Activated CD4-positive, alpha-beta T cell treated with anti-CD3 and anti-CD28 coated beads for 48 hours (primary cell): ENCODE results near the gene RAX.
"Not testable (repeated sequence)": the region's sequence is repeated elsewhere in the genome, so short reads cannot be mapped to it uniquely, and the experiment has no call there.

Experiments used
- DNase-seq: peaks from one replicate; pipeline ENCODE4 v3.0.0-alpha.2; 2020

Gene RAX

DNA sequence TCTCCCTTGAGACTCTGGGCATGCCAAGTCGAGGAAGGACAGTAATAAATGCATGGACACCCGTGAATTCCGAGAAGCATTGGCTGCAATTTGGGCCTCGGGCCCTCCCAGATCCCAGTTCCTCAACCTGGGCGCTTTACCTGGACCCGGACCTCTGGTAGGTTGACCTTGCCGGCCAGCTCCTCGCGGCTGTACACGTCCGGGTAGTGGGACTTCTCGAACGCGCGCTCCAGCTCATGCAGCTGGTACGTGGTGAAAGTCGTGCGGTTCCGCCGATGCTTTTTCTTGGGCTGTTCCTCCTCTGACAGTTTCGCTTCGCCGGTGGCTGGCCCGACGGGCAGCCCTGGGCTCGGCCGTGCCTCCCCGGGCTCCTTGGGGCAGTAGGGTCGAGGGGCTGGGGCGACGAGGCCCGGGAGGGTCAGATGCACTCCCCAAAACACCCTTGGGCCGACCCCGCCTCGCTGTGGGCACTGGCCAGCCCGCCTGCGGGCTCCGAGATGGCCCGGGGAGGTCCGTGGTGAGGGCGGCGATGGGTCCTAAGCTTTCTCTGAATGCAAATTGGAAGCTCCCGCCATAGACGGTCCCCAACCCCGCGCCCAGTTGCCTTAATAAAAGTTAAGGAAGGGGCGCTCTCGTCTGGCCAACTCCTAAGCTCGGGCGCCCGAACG, 899 bp downstream of the RAX start:
- no peak for DNase-seq

DNA sequence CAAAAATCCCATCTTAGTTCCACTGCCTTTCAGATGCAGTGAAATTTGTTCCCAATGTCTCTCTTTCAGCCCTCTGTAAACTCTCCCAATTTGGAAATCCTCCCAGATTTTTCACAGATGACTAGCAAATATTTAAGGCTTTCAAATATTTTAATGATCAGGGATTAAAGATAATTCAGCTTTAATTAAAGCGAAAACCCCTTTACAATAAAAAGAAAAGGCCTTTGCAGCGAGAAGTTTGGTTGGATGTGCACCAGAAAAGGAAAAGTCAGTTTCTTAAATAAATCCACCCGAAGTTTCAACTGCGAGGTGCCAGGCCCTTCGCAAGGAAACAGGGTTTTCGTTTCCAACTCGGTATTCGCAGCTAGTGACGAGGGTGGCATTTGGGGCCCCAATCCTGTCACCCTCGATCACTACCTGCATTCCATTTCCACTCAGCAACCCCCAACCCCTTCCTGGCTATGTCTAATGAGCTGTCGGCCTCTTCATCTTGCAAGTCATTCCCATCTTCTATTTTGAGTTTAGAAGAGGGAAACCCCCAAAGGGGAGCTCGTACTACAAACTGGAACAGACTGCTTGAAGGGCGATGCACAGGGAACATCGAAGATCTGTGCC, 1.5 kb downstream of the RAX start:
- no peak for DNase-seq

DNA sequence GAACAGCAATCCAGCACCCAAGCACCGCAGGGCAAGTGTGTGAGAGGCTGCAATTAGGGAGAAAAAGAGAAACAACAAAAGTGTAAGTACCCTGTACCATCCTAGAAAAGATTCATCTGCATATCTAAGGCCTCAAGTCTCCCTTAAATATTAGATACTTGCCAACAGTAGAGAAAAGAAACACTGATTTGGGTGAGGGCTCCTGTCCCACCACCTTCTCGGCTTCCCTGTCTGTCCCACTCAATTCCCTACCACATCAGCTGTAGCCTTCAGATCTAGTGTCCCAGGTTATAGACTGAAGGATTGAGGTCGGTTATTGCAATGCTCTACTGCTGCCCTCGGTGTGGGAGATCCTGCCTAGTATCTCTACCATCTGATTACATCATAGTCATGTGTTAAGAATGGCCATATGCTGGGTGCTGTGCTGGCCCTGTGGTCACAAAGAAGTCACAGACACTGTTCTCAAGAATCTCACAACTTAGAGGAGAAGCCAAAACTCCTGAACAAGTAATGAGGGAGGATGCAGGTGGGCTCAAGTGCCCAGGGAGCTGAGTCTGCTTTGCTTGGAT, 2.5 kb downstream of the RAX start:
- no peak for DNase-seq

DNA sequence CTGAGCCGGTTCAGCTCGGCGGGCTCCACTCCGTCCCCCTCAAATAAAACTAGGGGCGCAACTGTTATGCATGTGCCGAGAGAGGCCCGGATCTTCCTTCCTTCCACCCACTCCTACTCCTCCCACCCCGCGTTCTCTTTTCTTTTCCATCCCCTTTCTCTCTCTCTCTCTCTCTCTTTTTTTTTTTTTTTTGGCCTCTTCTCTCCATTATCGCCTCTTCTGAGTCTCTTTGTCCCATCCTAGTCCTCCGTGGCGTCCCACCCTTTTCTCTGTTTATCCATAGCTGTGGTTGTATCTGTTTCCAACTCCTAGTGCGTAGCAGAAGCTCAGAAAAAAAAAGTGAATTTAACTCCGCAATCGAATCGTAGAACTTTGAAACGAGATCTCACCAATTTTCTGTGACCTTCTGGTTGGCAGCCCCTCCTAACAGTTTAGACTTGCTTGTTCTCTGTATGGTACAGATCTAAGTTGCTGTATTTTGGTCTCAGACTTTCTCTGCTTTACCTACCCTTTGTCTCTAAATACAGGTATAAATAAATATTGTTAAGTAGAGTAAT, 3.6 kb downstream of the RAX start:
- no peak for DNase-seq

DNA sequence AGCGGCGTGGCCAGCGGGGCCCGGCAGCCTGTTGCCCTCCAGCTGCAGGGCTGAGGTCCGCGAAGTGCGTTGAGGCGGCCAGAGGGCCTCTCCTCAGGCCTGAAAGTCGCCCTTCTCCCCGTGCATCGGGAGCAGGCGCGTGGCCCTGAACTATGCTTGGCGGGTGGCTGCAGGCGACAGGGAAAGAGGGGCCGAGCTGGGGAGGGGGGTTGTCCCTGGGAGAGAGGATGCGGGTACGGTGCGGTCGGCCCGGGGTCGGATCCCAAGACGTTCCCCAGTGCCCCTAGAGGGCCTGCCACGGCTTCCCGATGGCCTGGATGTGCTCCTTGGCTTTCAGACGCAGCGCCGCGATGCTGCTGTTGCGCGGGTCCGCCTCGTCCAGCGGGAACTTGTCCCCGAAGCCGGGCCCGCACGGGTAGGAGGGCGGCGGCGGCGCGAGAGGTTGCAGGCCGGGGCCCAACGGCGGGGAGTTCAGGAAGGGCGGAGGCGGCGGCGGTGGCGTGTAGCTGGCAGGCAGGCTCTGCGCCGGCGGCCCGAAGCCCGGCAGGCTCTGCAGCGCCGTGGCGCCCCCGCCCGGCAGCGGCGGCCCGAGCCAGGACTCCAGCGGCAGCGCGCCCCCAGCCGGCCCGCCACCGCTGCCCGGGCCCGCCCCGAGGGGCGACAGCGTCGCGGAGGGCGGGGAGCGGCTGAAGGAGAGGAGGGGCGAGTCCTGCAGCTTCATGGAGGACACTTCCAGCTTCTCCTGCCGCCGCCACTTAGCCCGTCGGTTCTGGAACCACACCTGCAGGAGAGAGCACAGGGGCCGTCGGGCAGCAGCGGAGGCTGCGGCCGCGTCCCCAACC, 4.3 kb downstream of the RAX start:
- peak; percentile 71 for DNase-seq

DNA sequence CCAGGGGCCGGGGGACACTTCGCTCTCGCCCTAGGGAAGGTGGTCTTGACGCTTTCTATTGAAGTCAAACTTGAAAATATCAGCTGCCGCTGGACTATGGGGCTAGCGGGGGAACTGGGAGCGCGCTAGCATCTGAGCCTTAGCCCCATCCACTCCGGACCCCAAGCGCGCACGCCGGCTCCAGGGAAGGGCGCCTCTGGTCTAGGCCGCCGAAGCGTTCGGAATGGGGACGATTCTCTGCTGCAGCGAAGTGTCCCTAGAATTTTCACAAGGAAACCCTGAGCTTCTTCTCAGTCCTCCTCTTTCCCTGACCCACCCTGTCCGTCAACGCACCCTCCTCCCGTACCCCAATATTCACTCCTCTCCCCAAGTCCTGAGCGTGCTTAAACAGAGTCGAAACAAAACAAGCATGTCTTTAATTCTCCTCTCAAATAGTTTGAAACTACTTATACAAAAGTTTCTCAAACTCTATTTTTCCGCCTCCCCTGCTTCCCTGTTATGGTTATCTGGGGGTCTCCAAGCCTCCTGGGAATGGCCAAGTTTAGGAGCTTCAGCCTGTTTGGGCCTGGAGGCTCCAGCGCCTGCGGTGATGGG, 5.0 kb downstream of the RAX start:
- DNase-seq = no peak

DNA sequence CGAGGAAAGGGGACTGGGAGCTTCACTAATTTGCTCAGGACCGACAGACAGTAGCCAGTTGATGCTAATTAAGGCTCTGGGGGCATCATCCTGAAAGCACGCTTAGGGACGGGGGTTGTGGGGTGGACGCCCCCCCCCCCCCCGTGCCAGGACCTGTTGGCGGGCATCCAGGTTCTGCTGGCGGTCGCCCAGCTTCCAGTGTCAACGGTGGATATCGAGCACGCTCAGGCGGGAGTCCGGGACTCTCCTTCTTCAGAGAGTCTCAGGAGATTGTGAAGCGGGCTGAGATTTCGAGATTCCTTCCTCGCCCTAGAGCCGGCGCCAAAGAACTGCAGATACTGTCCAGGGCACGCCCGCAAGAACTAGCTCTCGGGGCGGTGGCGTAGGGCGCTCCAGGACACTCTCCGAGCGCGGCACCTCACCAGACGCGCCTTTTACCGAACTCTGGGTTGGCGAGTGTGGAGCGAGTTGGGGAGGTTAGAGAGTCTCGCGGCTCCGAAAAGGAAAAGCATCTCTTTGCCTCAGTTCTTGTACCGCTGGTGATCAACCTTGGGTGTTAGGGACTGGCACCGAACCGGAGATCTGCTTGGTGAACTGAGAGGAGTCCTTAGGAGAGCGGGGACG, 5.6 kb downstream of the RAX start:
- peak; percentile 35 for DNase-seq

DNA sequence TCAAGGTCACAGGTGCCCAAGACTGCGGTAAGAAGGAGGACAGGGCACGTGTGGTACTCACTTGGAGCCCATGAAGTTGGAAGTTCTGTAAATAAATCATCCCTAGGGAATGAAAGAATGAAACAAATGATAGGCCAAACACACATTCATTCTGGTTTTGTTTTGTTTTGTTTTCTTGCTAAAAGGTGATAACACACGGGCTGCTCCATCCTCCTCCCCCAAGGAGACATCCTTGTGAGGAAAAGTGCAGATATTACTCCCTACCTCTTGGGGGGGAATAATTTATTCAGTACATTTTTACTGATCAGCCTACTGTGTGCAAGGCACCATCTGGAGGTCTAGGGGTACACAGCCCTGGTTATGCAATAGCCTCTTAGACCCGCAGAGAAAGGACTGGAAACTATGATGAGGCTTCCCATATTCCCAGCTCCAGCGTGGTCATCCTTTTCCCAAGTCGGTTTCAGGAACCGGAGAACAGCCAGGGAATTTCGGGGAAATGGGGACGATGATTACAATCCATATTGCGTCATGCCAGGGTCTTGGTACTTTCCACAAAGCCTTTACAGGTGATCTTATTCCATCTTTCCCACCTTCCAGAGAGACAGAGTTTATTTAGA, 6.3 kb downstream of the RAX start:
- no peak for DNase-seq

DNA sequence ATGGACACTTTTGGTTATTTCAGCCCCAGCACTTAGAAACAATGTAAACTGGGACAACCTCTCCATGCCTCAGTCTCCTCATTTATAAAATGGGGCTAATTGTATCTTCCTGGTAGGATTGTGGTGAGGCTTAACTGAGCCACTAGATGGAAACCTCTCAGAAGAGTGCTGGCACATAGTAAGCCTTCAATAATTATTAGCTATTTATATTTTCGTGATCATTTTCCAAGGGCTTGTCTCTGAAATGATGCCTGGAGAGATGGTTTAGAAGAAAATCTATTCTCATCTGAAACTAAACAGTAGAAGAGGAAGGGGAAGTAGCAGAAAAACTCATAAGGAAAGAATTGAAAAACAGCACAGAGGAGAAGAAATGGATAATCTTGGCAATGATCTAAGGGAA, 6.8 kb downstream of the RAX start:
- no peak for DNase-seq

DNA sequence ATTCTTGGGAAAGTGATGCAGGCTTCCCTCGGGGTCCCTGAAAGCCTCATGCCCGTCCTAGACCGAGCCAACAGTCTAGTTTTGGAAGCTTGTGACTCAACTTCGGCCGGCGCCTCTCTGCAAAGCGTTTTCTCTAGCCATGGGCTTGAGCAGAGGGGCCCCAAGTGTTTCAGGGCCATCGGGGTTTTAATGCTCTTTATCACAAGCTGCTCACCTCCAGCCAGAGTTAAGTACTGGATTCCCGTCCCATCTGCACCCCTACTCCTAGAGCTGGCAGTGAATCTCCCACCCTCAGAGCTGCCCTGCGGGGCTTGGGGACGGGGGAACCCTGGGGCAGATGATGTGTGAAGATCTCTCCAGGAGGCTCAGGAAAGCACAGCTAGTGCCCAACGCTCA, 7.3 kb downstream of the RAX start:
- no peak for DNase-seq

DNA sequence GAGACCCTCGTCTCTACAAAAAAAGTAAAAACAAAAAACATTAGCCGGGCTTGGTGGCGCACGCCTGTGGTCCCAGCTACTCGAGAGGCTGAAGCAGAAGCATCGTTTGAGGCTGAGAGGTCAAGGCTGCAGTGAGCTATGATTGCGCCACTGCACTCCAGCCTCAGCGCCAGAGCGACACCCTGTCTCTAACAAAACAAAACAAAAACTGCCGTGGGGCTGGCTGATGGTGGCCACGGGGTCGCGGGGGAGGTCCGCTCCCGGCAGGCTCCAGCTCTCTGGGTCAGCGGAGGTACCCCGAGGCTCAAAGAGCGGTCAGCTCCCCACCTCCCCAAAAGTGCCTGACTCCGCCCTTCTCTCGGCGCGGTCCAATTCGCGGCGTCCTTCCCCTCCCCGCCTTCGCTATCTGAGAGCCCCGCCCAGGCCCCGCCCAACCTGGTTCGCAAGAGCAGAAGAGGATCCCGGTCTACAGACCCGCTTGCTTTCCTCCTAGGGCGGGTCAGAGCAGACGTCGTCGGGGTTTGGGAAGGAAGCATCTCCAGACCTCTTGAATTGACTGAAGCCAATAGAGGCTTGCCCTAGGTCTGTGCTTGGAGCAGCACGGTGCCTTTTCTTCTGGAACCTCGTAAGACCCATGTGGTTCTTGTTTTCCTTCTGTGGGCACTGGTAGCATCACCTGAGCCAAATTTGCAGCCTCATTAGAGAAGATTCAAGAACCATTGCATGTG, 7.8 kb downstream of the RAX start:
- peak; percentile 68 for DNase-seq

DNA sequence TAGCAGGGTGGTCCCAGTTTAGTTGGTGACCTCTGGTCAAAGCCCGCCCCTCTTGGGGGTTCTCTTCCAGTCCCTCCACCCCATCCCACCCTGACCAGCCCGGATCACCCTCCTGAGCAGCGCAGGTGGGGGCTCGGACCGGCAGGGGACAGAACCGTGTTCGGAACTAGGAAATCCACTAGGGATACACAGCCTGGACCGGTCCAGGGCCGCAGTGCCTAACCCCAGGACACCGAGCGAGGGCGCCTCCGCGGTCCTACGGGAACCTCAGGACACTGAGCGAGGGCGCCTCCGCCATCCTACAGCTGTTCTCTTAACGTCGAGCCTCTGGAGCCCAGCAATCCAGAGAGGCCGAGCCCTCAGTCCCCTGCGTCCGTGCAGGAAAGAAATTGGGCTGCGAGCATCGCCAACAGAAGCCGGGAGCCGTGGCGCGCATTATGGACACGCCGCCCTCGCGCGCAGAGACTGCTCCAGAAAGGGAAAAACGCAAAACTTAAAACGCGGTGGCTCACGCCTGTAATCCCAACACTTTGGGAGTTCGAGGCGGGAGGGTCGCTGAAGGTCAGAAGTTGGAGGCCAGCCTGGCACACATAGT, 8.5 kb downstream of the RAX start:
- DNase-seq = no peak

DNA sequence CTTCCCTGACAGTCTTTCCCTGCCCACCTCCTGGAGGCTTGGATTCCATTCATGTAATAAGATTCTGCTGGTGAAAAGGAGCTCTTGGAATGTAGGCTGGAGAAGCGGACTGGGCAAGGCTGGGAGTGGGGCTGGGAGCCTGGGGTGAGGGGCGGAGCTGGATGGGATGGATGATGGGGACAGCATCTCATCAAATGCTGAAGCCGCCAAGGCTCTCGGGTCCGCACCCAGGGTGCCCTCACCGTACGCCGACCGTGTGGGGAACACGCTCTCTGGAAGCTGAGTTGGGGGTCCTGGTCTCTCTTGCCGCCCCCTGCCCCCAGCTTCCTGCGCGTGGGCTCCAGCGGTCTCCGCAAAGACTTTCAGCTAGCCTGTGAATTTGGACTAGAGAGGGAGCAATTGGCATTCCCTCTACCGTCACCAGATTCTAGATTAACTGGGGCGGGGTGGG, 9.1 kb downstream of the RAX start:
- no peak for DNase-seq

DNA sequence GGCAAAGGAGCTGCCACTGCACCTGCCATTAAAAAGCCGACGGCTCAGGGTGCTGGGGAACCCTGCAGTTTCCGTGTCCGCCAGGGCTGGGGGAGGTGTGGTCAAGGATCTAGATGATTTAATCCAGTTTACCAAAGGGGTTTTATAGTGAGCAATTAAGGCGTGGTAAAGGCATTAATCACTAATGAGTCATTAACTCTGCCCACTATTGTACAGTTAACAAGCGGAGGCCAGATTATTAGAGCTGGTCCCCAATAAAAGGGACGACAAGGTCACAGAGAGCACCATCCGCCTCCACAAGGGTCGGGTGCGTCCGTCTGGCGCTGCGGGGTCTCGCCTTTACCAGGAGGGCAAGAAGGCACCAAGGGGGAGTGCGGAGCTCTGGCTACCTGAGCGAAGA, 9.6 kb downstream of the RAX start:
- no peak for DNase-seq

DNA sequence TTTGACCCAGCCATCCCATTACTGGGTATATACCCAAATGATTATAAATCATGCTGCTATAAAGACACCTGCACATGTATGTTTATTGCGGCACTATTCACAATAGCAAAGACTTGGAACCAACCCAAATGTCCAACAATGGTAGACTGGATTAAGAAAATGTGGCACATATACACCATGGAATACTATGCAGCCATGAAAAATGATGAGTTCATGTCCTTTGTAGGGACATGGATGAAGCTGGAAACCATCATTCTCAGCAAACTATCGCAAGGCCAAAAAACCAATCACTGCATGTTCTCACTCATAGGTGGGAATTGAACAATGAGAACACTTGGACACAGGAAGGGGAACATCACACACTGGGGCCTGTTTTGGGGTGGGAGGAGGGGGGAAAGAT, 11.0 kb downstream of the RAX start:
- DNase-seq = not testable (repeated sequence)

DNA sequence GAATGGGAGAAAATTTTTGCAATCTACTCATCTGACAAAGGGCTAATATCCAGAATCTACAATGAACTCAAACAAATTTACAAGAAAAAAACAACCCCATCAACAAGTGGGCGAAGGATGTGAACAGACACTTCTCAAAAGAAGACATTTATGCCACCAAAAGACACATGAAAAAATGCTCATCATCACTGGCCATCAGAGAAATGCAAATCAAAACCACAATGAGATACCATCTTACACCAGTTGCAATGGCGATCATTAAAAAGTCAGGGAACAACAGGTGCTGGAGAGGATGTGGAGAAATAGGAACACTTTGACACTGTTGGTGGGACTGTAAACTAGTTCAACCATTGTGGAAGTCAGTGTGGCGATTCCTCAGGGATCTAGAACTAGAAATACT, 11.4 kb downstream of the RAX start:
- DNase-seq = not testable (repeated sequence)

DNA sequence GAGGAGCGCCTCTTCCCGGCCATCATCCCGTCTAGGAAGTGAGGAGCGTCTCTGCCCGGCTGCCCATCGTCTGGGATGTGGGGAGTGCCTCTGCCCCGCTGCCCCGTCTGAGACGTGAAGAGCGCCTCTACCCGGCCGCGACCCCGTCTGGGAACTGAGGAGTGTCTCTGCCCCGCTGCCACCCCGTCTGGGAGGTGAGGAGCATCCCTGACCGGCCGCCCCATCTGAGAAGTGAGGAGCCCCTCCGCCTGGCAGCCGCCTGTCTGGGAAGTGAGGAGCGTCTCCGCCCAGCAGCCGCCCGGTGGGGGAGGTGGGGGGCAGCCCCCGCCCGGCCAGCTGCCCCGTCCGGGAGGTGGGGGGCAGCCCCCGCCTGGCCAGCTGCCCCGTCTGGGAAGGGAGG, 17.8 kb downstream of the RAX start:
- DNase-seq = not testable (repeated sequence)

DNA sequence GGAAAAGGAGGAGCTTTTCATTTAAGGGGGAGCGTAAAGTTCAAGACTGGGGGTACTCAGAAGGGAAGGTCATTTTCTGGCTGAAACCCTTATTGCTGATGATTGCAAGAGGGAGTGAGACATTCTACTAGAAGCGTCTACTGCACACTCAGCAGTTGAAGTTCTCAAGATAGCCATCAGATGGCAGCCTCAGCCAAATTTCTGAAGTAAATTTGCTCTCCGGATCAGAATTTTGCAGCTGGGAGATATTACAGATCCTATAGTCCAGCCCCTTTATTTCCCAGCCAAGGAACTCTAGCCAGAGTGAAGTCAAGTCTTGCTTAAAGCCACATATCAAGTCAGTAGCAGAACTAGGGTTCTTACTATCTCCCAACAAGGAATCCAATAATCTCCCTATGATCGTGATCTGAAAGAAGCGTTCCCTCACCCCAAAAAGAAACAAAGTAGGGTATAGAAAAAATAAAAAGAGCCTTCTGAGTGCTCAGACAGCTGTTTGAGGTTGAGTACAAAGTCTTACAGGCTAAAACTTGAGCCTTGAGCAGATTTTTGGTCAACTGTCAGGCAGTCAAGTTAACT, 24.0 kb downstream of the RAX start:
- peak; percentile 52 for DNase-seq

DNA sequence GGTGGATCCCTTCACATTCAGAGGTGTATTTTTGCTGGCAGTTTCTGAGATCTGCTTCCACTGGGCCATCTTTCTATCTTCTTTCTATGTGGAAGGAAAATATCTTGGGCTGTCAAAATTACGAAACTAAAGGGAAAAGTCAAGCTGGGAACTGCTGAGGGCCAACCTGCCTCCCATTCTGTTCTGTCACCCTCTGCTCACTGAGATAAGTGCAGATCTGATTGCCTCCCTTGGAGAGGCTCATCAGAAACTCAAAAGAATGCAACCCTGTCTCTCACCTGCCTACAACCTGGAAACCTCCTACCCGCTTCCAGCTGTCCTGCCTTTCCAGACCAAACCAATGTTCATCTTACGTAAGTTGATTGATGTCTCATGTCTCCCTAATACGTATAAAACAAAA, 26.5 kb downstream of the RAX start:
- no peak for DNase-seq

DNA sequence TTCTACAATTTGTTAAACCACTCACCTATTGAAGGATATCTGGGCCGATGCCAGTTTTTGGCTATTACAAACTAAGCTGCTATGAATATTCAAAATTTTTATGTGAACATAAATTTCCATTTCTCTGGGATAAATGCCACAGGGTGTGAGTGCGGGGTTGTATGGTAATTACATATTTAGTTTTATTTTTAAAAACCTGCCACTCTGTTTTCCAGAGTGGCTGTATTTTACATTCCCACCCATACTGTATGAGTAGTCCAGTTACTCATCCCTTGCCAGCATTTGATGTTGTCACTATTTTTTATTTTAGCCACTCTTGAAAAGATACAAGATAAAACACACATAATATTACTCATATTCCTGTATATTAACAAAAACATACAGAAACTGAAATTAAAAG, 30.3 kb downstream of the RAX start:
- no peak for DNase-seq

DNA sequence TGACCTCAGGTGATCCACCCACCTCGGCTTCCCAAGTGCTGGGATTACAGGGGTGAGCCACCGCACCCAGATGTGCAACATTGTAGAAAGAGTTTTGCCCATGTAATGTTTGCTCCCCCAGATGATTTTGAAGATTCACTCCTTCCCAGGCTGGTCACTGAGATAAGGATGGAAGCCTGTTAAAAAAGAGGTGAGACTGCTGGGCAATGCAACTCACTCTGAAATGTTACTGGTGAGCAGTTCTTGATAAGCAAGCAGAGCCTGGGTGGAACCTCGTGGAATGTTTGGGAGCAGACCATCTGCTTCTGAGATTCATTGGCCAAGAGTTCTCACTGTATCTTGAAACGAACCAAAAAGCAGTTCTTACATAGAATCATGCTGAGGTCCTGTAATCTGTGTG, 33.6 kb downstream of the RAX start:
- DNase-seq = no peak
